GM12873 (cell line): ENCODE data around the gene CKS1B.
A peak's percentile ranks its signal among the peaks of the same experiment; 100 is the strongest.

ENCODE experiments used
- TF ChIP-seq, protein P1 (sequence below): IDR thresholded peaks from 2 replicates; pipeline ENCODE4 v1.5.1; 2012; ENCODE audit warnings: low read depth, mild to moderate bottlenecking, moderate library complexity, low read length, control low read depth; ENCODE audit not compliant: insufficient read depth; ENCODE audit errors: missing control alignments

The CKS1B gene

DNA sequence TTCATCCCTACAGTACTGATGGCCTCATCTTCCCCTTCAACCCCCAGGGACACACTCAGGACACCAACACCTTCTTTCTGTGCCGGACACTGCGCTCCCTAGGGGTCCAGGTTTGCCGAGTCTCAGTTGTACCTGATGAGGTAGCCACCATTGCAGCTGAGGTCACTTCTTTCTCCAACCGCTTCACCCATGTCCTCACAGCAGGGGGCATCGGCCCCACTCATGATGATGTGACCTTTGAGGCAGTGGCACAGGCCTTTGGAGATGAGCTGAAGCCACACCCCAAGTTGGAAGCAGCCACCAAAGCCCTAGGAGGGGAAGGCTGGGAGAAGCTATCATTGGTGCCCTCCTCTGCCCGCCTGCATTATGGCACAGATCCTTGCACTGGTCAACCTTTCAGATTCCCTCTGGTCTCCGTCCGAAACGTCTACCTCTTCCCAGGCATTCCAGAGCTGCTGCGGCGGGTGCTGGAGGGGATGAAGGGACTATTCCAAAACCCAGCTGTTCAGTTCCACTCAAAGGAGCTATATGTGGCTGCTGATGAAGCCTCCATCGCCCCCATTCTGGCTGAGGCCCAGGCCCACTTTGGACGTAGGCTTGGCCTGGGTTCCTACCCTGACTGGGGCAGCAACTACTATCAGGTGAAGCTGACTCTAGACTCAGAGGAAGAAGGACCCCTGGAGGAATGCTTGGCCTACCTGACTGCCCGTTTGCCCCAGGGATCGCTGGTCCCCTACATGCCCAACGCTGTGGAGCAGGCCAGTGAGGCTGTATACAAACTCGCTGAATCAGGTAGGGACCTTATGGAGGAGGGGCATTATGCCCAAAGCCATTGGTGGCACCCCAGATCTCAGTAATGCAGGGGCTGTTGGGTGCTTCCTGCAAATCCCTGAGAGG, 13.8 kb downstream of the CKS1B start:
- TF ChIP-seq, protein P1, sequence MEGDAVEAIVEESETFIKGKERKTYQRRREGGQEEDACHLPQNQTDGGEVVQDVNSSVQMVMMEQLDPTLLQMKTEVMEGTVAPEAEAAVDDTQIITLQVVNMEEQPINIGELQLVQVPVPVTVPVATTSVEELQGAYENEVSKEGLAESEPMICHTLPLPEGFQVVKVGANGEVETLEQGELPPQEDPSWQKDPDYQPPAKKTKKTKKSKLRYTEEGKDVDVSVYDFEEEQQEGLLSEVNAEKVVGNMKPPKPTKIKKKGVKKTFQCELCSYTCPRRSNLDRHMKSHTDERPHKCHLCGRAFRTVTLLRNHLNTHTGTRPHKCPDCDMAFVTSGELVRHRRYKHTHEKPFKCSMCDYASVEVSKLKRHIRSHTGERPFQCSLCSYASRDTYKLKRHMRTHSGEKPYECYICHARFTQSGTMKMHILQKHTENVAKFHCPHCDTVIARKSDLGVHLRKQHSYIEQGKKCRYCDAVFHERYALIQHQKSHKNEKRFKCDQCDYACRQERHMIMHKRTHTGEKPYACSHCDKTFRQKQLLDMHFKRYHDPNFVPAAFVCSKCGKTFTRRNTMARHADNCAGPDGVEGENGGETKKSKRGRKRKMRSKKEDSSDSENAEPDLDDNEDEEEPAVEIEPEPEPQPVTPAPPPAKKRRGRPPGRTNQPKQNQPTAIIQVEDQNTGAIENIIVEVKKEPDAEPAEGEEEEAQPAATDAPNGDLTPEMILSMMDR = peak; percentile 28

DNA sequence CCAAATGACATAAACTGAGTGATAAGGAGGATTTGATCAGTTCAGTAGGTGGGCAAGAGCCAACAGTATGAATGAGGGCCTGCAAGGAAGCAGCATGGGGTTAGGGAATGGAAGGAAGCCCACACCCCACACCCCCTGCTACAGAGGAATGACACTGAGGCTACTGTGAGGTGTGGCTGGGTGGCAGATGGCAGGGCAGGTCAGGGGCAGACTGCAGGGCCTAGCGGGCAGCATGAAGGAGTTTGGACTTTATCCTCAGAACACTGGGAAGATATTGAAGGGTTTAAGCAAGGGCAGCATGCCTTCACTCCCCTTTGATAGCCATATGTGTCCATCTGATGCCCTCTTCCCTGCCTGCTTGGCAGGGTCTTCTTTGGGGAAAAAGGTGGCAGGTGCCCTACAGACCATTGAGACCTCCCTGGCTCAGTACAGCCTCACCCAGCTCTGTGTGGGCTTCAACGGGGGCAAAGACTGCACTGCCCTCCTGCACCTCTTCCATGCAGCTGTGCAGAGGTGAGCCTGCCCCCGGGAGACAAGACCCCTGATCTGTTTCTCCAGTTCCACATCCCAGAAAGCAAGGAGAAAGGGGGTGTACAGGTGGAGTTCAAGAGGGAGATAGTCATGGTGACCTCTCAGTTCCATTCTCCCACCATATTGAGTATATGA, 14.8 kb downstream of the CKS1B start:
- TF ChIP-seq, protein P1 = no peak

DNA sequence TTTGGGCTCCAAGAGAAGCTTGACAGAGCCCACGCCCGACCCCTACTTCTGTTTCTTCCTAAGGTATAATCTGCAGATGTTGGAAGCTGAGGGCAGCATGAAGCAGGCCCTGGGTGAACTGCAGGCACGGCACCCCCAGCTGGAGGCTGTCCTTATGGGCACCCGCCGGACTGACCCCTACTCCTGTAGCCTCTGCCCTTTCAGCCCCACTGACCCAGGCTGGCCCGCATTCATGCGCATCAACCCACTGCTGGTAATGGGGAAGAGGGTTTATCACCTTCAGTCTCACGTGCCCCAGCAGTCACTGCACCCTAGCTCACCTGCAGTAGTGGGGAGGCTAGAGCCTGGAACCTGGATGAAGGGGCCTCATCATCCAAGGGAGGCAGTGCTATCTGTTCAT, 15.8 kb downstream of the CKS1B start:
- TF ChIP-seq, protein P1 = no peak

DNA sequence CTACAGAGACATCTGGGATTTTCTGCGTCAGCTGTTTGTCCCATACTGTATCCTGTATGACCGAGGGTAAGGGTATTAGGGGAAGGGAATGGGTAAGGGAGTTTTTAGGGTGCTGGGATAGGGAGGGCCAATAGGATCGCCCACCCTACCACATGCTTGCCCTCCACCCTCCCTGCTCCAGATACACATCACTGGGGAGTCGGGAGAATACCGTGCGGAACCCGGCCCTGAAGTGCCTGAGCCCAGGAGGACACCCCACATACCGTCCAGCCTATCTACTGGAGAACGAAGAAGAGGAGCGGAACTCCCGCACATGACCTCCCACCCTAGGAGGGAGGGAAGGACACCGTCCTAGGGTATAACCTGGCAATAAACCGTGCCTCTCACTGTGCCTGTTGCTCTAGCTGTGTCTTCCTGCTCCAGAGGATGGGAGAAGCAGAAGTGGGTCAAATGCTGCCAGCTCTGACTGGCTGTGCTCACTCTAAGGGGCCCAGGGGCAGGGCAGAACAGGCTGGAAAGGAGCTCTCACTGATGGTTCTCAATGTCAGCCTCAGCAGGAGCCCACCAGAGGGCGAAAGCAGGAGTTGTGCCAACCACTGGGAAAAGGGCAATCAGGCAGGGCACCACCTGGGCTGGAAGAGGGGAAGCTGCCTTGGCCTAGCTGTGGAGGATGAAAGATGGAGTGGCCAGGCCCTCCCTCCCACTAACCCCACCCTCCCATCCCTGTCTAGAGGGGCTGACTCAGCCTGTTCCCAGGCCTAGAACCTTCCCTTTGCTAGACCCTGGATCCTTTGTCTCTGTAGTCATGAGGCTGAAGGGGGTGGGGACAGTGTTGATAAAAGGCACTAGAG, 18.5 kb downstream of the CKS1B start:
- TF ChIP-seq, protein P1 = peak; percentile 11

DNA sequence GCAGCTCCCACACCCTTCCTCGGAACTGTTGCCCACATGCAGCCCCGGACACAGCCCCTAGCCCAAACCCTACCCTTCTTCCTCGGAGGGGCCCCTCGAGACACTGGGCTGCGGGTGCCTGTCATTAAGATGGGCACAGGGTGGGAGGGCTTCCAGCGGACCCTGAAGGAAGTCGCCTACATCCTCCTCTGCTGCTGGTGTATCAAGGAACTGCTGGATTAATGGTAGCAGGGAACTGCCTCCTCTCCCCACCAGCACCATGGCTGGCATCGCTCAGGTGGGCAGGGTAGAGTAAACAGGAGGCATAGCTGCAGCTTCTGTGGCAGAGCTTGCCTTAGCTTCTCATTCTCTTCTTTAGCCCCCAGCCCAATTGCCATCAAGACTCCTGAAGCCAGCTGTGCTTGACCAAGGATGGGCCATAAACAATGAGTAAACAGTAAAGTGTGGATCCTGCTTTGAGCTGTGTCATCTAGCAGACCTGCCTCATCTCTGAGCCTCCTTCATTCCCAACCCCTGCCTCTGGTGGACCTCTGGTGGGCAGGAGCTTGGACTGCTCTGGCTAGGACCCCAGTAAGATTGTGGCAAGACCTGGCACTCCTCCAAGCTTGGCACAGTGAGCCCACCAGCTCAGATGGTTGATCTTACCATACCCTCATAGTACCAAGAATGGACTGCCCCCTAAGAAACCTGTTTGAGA, 19.2 kb downstream of the CKS1B start, which contains the start of gene LENEP:
TSS of gene LENEP (plus strand) at position 15 of the 697 bp plus-strand sequence. CDS start at position 37, 22 bp downstream.
- TF ChIP-seq, protein P1 = no peak

DNA sequence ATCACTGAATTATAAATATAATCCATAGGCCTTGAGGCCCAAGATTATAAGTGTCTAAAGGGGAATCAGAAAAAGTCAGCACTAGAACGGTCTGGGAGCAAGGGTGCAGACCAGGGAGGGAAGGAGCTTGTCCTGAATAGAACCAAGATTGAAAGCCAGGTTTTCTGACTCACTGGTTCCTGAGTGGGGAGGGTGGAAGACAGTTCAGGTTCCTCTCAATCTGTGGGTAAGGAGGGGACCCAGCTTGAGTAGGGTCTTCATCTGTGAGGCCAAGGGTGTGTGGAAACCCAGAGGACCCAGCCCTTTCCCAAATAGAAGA, 19.7 kb downstream of the CKS1B start:
- TF ChIP-seq, protein P1 = no peak
